Measurements from ENCODE around the gene S100A13. TPM values are rescaled to one million over a fixed set of nuclear protein-coding genes. Genes with fewer than 3 reads are reported as not detected.

S100A13 gene
- total and polyA plus RNA-seq, 9 of the 15 experiments (the other 6 are each of a cell fraction or from before 2014, with no cell fraction given) = 41.9 to 129 (median 58.0) TPM

- no peak for TF ChIP-seq SRSF1 (IDR thresholded peaks at IDR 0.05; ENCODE audit: low read depth, low read length)
- TF ChIP-seq ZNF609 (CRISPR knock-in tag; IDR thresholded peaks at IDR 0.05; ENCODE audit: borderline replicate concordance) = 0 out of 2 replicates have a peak, but pooled peaks have one; percentile 37
- TF ChIP-seq BRD4 (IDR thresholded peaks at IDR 0.05) = no peak
- TF ChIP-seq SP1 (CRISPR knock-in tag; IDR thresholded peaks at IDR 0.05) = peak; percentile 83
- TF ChIP-seq DLX4 (CRISPR knock-in tag; IDR thresholded peaks at IDR 0.05) = no peak
- TF ChIP-seq ID3 (CRISPR knock-in tag; IDR thresholded peaks at IDR 0.05) = no peak
- 0 out of 2 replicates have a peak, but pooled peaks have one; percentile 13 for TF ChIP-seq ID3 (tag; IDR thresholded peaks at IDR 0.05)
- TF ChIP-seq TAF7 (tag; IDR thresholded peaks at IDR 0.05) = peak; percentile 62
- no peak for TF ChIP-seq ELF4 (CRISPR knock-in tag; IDR thresholded peaks at IDR 0.05)
- no peak for TF ChIP-seq MBD1 (CRISPR knock-in tag; IDR thresholded peaks at IDR 0.05)
- TF ChIP-seq UBTF (IDR thresholded peaks at IDR 0.05; ENCODE audit: borderline replicate concordance in 1 of 2, low read depth in 2 of 2, low read length in 2 of 2) = peak in 1 of 2 experiments; percentile 86; a peak in 2 of 4 replicates
- no peak for TF ChIP-seq GABPA (tag; conservative IDR thresholded peaks at IDR 0.05; ENCODE audit: low read depth)
- no peak for TF ChIP-seq ZNF655 (CRISPR knock-in tag; IDR thresholded peaks at IDR 0.05)
- no peak for TF ChIP-seq TAL1 (IDR thresholded peaks at IDR 0.05)
- no peak for TF ChIP-seq RB1 (IDR thresholded peaks at IDR 0.05; ENCODE audit: low read depth)
Observed at GRCh38 chr1:153626904-153627714, at the start of gene S100A13 (continued).

All from K562 (cell line).